Temporal lobe (tissue), 1 donor: ENCODE results near the gene HS1BP3. TPM values are rescaled to one million over a fixed set of nuclear protein-coding genes. Genes with fewer than 3 reads are reported as not detected.

Experiments
- total RNA-seq: library from RNA; depleted of rRNA; stranded (reverse); fragments of >200 nt; gene quantifications from one replicate; pipeline ENCODE4 v1.2.3, GENCODE V29; 2014

The HS1BP3 gene
- total RNA-seq, 1 donor from 2014 or later: 6.9 TPM

Other genes starting within 250 kb of the HS1BP3 start
- 165 TPM for gene RHOB, start 204.0 kb downstream of the HS1BP3 start, total RNA-seq
- gene GDF7, start 16.0 kb upstream of the HS1BP3 start, total RNA-seq: under 0.01 TPM
- 17.5 TPM for gene LDAH, start 172.0 kb upstream of the HS1BP3 start, total RNA-seq